ENCODE data around the gene RELN.

Gene RELN

GRCh38 chr7:103592187-103592586 lies 397.3 kb downstream of the RELN start:
- ChIA-PET CTCF (no interaction called here), POLR2A (no interaction called here)
- no peaks in the 10 kb centered on the region for H3K36me3 ChIP-seq (ENCODE audit: control insufficient read depth in 2 of 2, insufficient read depth in 1 of 2, low read length in 2 of 2)
- TF ChIP-seq, protein P1, sequence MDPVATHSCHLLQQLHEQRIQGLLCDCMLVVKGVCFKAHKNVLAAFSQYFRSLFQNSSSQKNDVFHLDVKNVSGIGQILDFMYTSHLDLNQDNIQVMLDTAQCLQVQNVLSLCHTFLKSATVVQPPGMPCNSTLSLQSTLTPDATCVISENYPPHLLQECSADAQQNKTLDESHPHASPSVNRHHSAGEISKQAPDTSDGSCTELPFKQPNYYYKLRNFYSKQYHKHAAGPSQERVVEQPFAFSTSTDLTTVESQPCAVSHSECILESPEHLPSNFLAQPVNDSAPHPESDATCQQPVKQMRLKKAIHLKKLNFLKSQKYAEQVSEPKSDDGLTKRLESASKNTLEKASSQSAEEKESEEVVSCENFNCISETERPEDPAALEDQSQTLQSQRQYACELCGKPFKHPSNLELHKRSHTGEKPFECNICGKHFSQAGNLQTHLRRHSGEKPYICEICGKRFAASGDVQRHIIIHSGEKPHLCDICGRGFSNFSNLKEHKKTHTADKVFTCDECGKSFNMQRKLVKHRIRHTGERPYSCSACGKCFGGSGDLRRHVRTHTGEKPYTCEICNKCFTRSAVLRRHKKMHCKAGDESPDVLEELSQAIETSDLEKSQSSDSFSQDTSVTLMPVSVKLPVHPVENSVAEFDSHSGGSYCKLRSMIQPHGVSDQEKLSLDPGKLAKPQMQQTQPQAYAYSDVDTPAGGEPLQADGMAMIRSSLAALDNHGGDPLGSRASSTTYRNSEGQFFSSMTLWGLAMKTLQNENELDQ (tag by site-specific recombination; IDR thresholded peaks at IDR 0.05; ENCODE audit: low read depth) = no peak
- TF ChIP-seq HOXC10 (CRISPR knock-in tag; IDR thresholded peaks at IDR 0.05) (no peak), ZNF169 (tag by site-specific recombination; IDR thresholded peaks at IDR 0.05) (no peak), ZNF843 (tag by site-specific recombination; IDR thresholded peaks at IDR 0.05) (no peak), ZNF174 (tag by site-specific recombination; IDR thresholded peaks at IDR 0.05) (no peak), ZNF2 (tag by site-specific recombination; IDR thresholded peaks at IDR 0.05) (no peak), ZNF121 (tag by site-specific recombination; IDR thresholded peaks at IDR 0.05) (no peak), ZNF214 (tag by site-specific recombination; IDR thresholded peaks at IDR 0.05; ENCODE audit: borderline replicate concordance) (no peak), AEBP2 (tag by site-specific recombination; IDR thresholded peaks at IDR 0.05; ENCODE audit: borderline replicate concordance) (no peak), ZNF792 (tag by site-specific recombination; IDR thresholded peaks at IDR 0.05) (no peak), MYNN (tag by site-specific recombination; IDR thresholded peaks at IDR 0.05; ENCODE audit: borderline replicate concordance) (no peak), ZNF561 (tag by site-specific recombination; IDR thresholded peaks at IDR 0.05; ENCODE audit: borderline replicate concordance) (no peak), ZNF529 (tag by site-specific recombination; IDR thresholded peaks at IDR 0.05; ENCODE audit: insufficient replicate concordance) (no peak), ZNF155 (tag by site-specific recombination; IDR thresholded peaks at IDR 0.05) (no peak), ZNF292 (tag by site-specific recombination; IDR thresholded peaks at IDR 0.05; ENCODE audit: borderline replicate concordance, low read depth) (no peak), ZNF626 (tag by site-specific recombination; IDR thresholded peaks at IDR 0.05) (no peak)
- TF ChIP-seq, protein P2, sequence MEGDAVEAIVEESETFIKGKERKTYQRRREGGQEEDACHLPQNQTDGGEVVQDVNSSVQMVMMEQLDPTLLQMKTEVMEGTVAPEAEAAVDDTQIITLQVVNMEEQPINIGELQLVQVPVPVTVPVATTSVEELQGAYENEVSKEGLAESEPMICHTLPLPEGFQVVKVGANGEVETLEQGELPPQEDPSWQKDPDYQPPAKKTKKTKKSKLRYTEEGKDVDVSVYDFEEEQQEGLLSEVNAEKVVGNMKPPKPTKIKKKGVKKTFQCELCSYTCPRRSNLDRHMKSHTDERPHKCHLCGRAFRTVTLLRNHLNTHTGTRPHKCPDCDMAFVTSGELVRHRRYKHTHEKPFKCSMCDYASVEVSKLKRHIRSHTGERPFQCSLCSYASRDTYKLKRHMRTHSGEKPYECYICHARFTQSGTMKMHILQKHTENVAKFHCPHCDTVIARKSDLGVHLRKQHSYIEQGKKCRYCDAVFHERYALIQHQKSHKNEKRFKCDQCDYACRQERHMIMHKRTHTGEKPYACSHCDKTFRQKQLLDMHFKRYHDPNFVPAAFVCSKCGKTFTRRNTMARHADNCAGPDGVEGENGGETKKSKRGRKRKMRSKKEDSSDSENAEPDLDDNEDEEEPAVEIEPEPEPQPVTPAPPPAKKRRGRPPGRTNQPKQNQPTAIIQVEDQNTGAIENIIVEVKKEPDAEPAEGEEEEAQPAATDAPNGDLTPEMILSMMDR (tag by site-specific recombination; IDR thresholded peaks at IDR 0.05) = no peak
- TF ChIP-seq, protein P3, sequence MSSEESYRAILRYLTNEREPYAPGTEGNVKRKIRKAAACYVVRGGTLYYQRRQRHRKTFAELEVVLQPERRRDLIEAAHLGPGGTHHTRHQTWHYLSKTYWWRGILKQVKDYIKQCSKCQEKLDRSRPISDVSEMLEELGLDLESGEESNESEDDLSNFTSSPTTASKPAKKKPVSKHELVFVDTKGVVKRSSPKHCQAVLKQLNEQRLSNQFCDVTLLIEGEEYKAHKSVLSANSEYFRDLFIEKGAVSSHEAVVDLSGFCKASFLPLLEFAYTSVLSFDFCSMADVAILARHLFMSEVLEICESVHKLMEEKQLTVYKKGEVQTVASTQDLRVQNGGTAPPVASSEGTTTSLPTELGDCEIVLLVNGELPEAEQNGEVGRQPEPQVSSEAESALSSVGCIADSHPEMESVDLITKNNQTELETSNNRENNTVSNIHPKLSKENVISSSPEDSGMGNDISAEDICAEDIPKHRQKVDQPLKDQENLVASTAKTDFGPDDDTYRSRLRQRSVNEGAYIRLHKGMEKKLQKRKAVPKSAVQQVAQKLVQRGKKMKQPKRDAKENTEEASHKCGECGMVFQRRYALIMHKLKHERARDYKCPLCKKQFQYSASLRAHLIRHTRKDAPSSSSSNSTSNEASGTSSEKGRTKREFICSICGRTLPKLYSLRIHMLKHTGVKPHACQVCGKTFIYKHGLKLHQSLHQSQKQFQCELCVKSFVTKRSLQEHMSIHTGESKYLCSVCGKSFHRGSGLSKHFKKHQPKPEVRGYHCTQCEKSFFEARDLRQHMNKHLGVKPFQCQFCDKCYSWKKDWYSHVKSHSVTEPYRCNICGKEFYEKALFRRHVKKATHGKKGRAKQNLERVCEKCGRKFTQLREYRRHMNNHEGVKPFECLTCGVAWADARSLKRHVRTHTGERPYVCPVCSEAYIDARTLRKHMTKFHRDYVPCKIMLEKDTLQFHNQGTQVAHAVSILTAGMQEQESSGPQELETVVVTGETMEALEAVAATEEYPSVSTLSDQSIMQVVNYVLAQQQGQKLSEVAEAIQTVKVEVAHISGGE (tag by site-specific recombination; conservative IDR thresholded peaks at IDR 0.05; ENCODE audit: low read depth) = no peak
- TF ChIP-seq, protein P4, sequence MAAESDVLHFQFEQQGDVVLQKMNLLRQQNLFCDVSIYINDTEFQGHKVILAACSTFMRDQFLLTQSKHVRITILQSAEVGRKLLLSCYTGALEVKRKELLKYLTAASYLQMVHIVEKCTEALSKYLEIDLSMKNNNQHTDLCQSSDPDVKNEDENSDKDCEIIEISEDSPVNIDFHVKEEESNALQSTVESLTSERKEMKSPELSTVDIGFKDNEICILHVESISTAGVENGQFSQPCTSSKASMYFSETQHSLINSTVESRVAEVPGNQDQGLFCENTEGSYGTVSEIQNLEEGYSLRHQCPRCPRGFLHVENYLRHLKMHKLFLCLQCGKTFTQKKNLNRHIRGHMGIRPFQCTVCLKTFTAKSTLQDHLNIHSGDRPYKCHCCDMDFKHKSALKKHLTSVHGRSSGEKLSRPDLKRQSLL (tag by site-specific recombination; IDR thresholded peaks at IDR 0.05) = no peak
- TF ChIP-seq, protein P5, sequence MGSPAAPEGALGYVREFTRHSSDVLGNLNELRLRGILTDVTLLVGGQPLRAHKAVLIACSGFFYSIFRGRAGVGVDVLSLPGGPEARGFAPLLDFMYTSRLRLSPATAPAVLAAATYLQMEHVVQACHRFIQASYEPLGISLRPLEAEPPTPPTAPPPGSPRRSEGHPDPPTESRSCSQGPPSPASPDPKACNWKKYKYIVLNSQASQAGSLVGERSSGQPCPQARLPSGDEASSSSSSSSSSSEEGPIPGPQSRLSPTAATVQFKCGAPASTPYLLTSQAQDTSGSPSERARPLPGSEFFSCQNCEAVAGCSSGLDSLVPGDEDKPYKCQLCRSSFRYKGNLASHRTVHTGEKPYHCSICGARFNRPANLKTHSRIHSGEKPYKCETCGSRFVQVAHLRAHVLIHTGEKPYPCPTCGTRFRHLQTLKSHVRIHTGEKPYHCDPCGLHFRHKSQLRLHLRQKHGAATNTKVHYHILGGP (tag by site-specific recombination; IDR thresholded peaks at IDR 0.05) = no peak
- H3K4me1 ChIP-seq (ENCODE audit: control insufficient read depth, insufficient read depth, low read length) = no peaks in the 10 kb centered on the region
- no peak overlapping the region for H3K27ac ChIP-seq (ENCODE audit: extremely low read depth, low read depth, low read length)
- H3K9me3 ChIP-seq (ENCODE audit: control insufficient read depth, insufficient read depth, low read depth, low read length) = no peaks in the 10 kb centered on the region
- H3K4me3 ChIP-seq (ENCODE audit: low read depth, low read length) = no peak overlapping the region

Data from HEK293 (cell line).